Suprapubic skin (tissue), 4 donors: ENCODE results near the gene CRYBB2.

ENCODE experiments used
- CTCF ChIP-seq, 2 donors: fragments of 200-600 bp in 1 of 2; fragments of 450-650 bp in 1 of 2; sonication (generic) in 1 of 2; IDR thresholded peaks; one replicate each; pipeline ENCODE4 v1.5.1; 2016 to 2019; ENCODE audit warnings: antibody characterized with exemption in 2 of 2, mild to moderate bottlenecking in 1 of 2, moderate library complexity in 1 of 2
- EP300 ChIP-seq: sonication (generic); formaldehyde crosslinking; IDR thresholded peaks from one replicate; pipeline ENCODE4 v1.6.1; 2017; ENCODE audit warnings: antibody characterized with exemption
- POLR2A ChIP-seq, 2 donors: fragments of 450-650 bp; IDR thresholded peaks; one replicate each; pipeline ENCODE4 v1.6.1; 2017; ENCODE audit warnings: antibody characterized with exemption in 2 of 2, mild to moderate bottlenecking in 2 of 2, moderate library complexity in 2 of 2
- POLR2AphosphoS5 ChIP-seq, 3 donors: sonication (generic); formaldehyde crosslinking; IDR thresholded peaks; one replicate each; pipeline ENCODE4 v1.6.1; 2017; ENCODE audit warnings: antibody characterized with exemption in 3 of 3

- TF ChIP-seq CTCF (IDR thresholded peaks at IDR 0.05) (no peak), POLR2A (IDR thresholded peaks at IDR 0.05) (no peak), POLR2AphosphoS5 (IDR thresholded peaks at IDR 0.05) (no peak), EP300 (no peak)
These were observed 43.3 kb upstream of the CRYBB2 start for GRCh38 chr22:25176175-25176574.
